ENCODE results near the gene PXDN.

The PXDN gene

GRCh38 chr2:1600191-1601066 is 143.9 kb downstream of the PXDN start:
- Histone ChIP-seq H3K27ac (ENCODE audit: low read depth, low read length) (no peak overlapping the region), H2AFZ (ENCODE audit: low read length, unreplicated experiment) (no peak overlapping the region), H3K4me1 (ENCODE audit: control insufficient read depth, insufficient read depth, low read length, unreplicated experiment) (peaks cover 5% of the 10 kb centered on the region)

DNA sequence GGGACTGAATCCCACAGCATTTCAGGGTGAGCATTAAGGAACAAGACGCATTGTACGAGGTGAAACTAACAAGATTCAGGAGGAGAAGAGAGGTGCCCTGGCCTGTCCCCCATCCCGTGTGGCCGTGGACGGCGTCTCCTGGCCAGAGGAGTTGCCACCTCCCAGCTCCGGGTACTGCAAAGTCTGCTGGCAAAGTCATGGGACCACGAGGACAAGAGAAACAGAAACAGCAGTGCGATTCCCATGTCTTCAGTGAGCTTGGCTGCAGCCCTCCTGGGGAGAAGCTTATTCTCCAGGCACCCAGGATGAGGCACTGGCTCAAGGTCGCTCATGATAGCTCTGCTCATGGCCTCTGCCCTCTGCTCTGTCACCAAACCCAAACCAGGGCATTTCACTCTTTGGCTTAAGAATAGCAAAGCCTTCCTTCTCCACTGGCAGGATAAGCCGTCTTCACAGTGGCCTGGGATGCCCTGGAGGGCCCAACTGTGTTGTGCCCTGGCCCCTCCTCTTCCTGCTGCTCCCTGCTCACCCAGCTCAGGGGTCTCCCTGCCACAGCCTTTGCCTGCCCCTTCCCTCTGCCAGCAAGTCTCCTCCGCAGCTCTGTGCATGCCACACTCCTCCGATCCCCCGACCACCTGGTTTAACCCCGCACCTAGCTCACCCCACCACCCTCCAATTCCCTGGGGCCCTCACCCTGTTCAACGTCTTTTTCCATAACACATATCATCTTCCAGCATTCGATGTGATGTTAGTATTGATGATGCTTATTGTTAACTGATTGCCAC is 144.8 kb downstream of the PXDN start:
- H3K27me3 ChIP-seq (ENCODE audit: insufficient read depth, low read length), result peaks cover 5% of the 10 kb centered on the region; the same call in 1 of the 2 replicates
- H3K4me3 ChIP-seq (ENCODE audit: low read depth, low read length), result no peak overlapping the region
- H3K27ac ChIP-seq (ENCODE audit: low read depth, low read length), result no peak overlapping the region
- no peaks in the 10 kb centered on the region for H3K79me2 ChIP-seq (ENCODE audit: control insufficient read depth, insufficient read depth, low read length, unreplicated experiment)
- no peak overlapping the region for H2AFZ ChIP-seq (ENCODE audit: low read length, unreplicated experiment)
- no peaks in the 10 kb centered on the region for H3K36me3 ChIP-seq (ENCODE audit: insufficient read depth, low read length)
- H3K4me1 ChIP-seq (ENCODE audit: control insufficient read depth, insufficient read depth, low read length, unreplicated experiment), result peaks cover 2% of the 10 kb centered on the region

More at GRCh38 chr2:1600191-1601066, 143.9 kb downstream of the PXDN start:
- H3K36me3 ChIP-seq (ENCODE audit: insufficient read depth, low read length), result no peaks in the 10 kb centered on the region
- no peaks in the 10 kb centered on the region for H3K79me2 ChIP-seq (ENCODE audit: control insufficient read depth, insufficient read depth, low read length, unreplicated experiment)
- no peak overlapping the region for H3K4me3 ChIP-seq (ENCODE audit: low read depth, low read length)
- H3K27me3 ChIP-seq (ENCODE audit: insufficient read depth, low read length), result peaks cover 5% of the 10 kb centered on the region; the same call in 1 of the 2 replicates

DNA sequence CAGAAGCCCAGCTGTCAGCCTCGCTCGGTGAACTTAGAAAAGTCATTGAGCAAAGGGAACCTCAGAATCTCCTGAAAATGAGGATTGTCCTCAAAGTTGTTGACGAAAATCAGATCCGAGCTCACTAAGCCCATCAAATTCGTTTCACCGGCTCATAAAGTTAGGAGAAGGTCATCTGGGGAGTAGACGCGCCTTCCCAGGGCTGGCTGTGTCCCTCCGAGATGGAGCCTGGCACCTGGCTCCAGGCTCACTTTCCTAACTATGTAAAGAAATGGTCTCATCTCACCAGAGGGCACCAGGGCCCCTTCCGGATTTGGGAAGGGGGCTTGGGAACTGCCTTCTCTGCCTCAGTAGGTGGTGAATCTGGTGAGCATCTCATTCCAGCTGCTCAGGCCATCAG is 145.5 kb downstream of the PXDN start:
- H3K4me1 ChIP-seq (ENCODE audit: control insufficient read depth, insufficient read depth, low read length, unreplicated experiment), result peaks cover 8% of the 10 kb centered on the region
- no peaks in the 10 kb centered on the region for H3K79me2 ChIP-seq (ENCODE audit: control insufficient read depth, insufficient read depth, low read length, unreplicated experiment)
- H2AFZ ChIP-seq (ENCODE audit: low read length, unreplicated experiment), result no peak overlapping the region
- H3K27ac ChIP-seq (ENCODE audit: low read depth, low read length), result no peak overlapping the region
- H3K27me3 ChIP-seq (ENCODE audit: insufficient read depth, low read length), result peaks cover 5% of the 10 kb centered on the region; the same call in 1 of the 2 replicates
- no peaks in the 10 kb centered on the region for H3K36me3 ChIP-seq (ENCODE audit: insufficient read depth, low read length)
- H3K4me3 ChIP-seq (ENCODE audit: low read depth, low read length), result no peak overlapping the region

- Histone ChIP-seq H3K4me3 (ENCODE audit: low read depth, low read length) (no peak overlapping the region), H3K36me3 (ENCODE audit: insufficient read depth, low read length) (no peaks in the 10 kb centered on the region), H2AFZ (ENCODE audit: low read length, unreplicated experiment) (no peak overlapping the region), H3K27me3 (ENCODE audit: insufficient read depth, low read length) (peaks cover 5% of the 10 kb centered on the region; the same call in 1 of the 2 replicates), H3K79me2 (ENCODE audit: control insufficient read depth, insufficient read depth, low read length, unreplicated experiment) (no peaks in the 10 kb centered on the region), H3K27ac (ENCODE audit: low read depth, low read length) (no peak overlapping the region), H3K4me1 (ENCODE audit: control insufficient read depth, insufficient read depth, low read length, unreplicated experiment) (peaks cover 14% of the 10 kb centered on the region)
Measured at GRCh38 chr2:1598041-1598710, 146.1 kb downstream of the PXDN start.

- H3K4me3 ChIP-seq (ENCODE audit: low read depth, low read length), result no peak overlapping the region
- peaks cover 5% of the 10 kb centered on the region; the same call in 1 of the 2 replicates for H3K27me3 ChIP-seq (ENCODE audit: insufficient read depth, low read length)
- no peaks in the 10 kb centered on the region for H3K79me2 ChIP-seq (ENCODE audit: control insufficient read depth, insufficient read depth, low read length, unreplicated experiment)
- H3K4me1 ChIP-seq (ENCODE audit: control insufficient read depth, insufficient read depth, low read length, unreplicated experiment), result peaks cover 18% of the 10 kb centered on the region
- H2AFZ ChIP-seq (ENCODE audit: low read length, unreplicated experiment), result no peak overlapping the region
- H3K36me3 ChIP-seq (ENCODE audit: insufficient read depth, low read length), result no peaks in the 10 kb centered on the region
- no peak overlapping the region for H3K27ac ChIP-seq (ENCODE audit: low read depth, low read length)
Measured at GRCh38 chr2:1595274-1595673, 149.0 kb downstream of the PXDN start.

- Histone ChIP-seq H3K27me3 (ENCODE audit: insufficient read depth, low read length) (peaks cover 2% of the 10 kb centered on the region; the same call in 1 of the 2 replicates), H3K27ac (ENCODE audit: low read depth, low read length) (no peak overlapping the region), H3K79me2 (ENCODE audit: control insufficient read depth, insufficient read depth, low read length, unreplicated experiment) (no peaks in the 10 kb centered on the region), H3K4me1 (ENCODE audit: control insufficient read depth, insufficient read depth, low read length, unreplicated experiment) (peaks cover 18% of the 10 kb centered on the region), H3K36me3 (ENCODE audit: insufficient read depth, low read length) (no peaks in the 10 kb centered on the region), H2AFZ (ENCODE audit: low read length, unreplicated experiment) (no peak overlapping the region), H3K4me3 (ENCODE audit: low read depth, low read length) (no peak overlapping the region)
Measured at GRCh38 chr2:1594373-1595171, 149.7 kb downstream of the PXDN start.

DNA sequence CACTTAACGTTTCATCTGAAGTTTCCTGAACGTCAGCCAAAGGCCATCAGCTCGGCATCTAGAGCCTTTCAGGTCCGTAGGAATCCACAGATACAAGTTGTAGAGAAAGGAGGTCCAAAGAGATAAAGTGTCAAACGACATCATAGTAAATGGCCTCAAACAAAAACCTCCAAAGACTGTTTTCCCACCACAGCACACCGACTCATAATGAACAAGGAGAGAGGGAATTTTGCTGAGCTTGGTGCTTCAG is 150.3 kb downstream of the PXDN start:
- no peaks in the 10 kb centered on the region for H3K79me2 ChIP-seq (ENCODE audit: control insufficient read depth, insufficient read depth, low read length, unreplicated experiment)
- no peak overlapping the region for H2AFZ ChIP-seq (ENCODE audit: low read length, unreplicated experiment)
- peaks cover 18% of the 10 kb centered on the region for H3K4me1 ChIP-seq (ENCODE audit: control insufficient read depth, insufficient read depth, low read length, unreplicated experiment)
- H3K4me3 ChIP-seq (ENCODE audit: low read depth, low read length), result no peak overlapping the region
- no peak overlapping the region for H3K27ac ChIP-seq (ENCODE audit: low read depth, low read length)
- no peaks in the 10 kb centered on the region for H3K36me3 ChIP-seq (ENCODE audit: insufficient read depth, low read length)
- no peaks in the 10 kb centered on the region for H3K27me3 ChIP-seq (ENCODE audit: insufficient read depth, low read length)

- Histone ChIP-seq H3K27me3 (ENCODE audit: insufficient read depth, low read length) (no peaks in the 10 kb centered on the region), H3K79me2 (ENCODE audit: control insufficient read depth, insufficient read depth, low read length, unreplicated experiment) (no peaks in the 10 kb centered on the region), H3K4me1 (ENCODE audit: control insufficient read depth, insufficient read depth, low read length, unreplicated experiment) (peaks cover 18% of the 10 kb centered on the region), H2AFZ (ENCODE audit: low read length, unreplicated experiment) (no peak overlapping the region), H3K4me3 (ENCODE audit: low read depth, low read length) (no peak overlapping the region), H3K27ac (ENCODE audit: low read depth, low read length) (no peak overlapping the region), H3K36me3 (ENCODE audit: insufficient read depth, low read length) (no peaks in the 10 kb centered on the region)
Measured at GRCh38 chr2:1593371-1594122, 150.8 kb downstream of the PXDN start.

DNA sequence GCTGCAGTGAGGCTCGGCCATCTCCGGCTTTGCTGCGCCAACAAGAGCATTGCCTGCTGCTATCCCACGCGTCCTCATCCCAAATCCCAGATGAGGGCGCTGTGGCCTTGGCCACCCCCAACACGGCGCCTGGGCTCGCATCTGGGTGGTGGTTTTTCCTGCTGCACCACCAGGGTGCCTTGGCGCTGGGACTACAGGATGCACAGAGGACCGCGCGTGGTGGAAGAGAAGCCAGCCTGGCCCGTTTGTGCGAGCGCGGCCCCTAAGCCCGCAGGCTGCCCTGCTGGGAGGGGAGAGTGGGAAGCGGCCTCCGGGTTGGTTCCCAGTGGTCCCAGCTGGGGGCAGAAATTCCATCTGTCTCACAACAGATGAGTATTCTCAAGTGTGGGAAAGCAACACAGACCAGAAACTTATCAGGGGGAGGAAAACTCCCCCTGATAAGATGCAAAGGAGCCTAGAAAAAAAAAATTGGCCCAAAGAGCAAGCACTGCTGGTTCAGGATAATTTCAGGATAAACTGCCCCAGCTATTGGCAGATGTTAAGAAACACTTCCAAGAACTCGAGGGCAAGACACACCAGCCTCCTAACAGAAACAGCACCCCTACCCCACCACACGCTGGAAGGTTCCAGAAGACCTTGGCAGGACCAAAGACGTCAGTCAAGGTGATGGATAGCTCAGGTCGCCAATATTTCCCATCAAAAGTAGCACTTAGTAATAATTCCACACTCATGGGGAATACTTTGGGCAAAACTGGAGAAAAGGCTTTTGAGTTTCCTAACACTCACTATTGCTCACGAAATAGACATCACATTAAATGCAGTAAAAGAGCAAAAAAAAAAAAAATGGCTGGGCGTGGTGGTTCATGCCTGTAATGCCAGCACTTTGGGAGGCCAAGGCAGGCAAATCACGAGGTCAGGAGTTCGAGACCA is 152.1 kb downstream of the PXDN start:
- H3K27me3 ChIP-seq (ENCODE audit: insufficient read depth, low read length), result no peaks in the 10 kb centered on the region
- H2AFZ ChIP-seq (ENCODE audit: low read length, unreplicated experiment), result no peak overlapping the region
- no peak overlapping the region for H3K4me3 ChIP-seq (ENCODE audit: low read depth, low read length)
- no peak overlapping the region for H3K27ac ChIP-seq (ENCODE audit: low read depth, low read length)
- no peaks in the 10 kb centered on the region for H3K36me3 ChIP-seq (ENCODE audit: insufficient read depth, low read length)
- peaks cover 18% of the 10 kb centered on the region for H3K4me1 ChIP-seq (ENCODE audit: control insufficient read depth, insufficient read depth, low read length, unreplicated experiment)
- H3K79me2 ChIP-seq (ENCODE audit: control insufficient read depth, insufficient read depth, low read length, unreplicated experiment), result no peaks in the 10 kb centered on the region

Data from ACC112 (cell line).